Activated CD8-positive, alpha-beta memory T cell treated with anti-CD3 and anti-CD28 coated beads, Interleukin-2, amount 10 ng/mL, durations not matched to agents 7 days and 5 days (primary cell): ENCODE measurements around the gene KRT75. TPM values are rescaled to one million over a fixed set of nuclear protein-coding genes. Genes with fewer than 3 reads are reported as not detected.

Experiments
- ATAC-seq: fragments of 150-1000 bp; cut with Tn5 transposase; one replicate; pipeline ENCODE4 v1.10.0; 2021; ENCODE audit warnings: moderate library complexity
- CTCF ChIA-PET: fragments of 350-600 bp; sonication (Branson Sonifier 250); formaldehyde crosslinking; loops from one replicate; lab custom pipeline; 2021; ENCODE audit warnings: antibody characterized with exemption; lab: Charles Lee
- DNase-seq: peaks from one replicate; pipeline ENCODE4 v3.0.0-alpha.2; 2020
- H3K27ac Mint-ChIP-seq: one replicate; pipeline ENCODE4 v1.8.0; 2021; ENCODE audit warnings: mild to moderate bottlenecking, mixed read lengths
- H3K27me3 Mint-ChIP-seq: one replicate; pipeline ENCODE4 v1.8.0; 2021; ENCODE audit warnings: mixed read lengths
- H3K36me3 Mint-ChIP-seq: one replicate; pipeline ENCODE4 v1.8.0; 2021; ENCODE audit warnings: mild to moderate bottlenecking, mixed read lengths
- H3K4me1 Mint-ChIP-seq: one replicate; pipeline ENCODE4 v1.8.0; 2021; ENCODE audit warnings: mixed read lengths
- H3K4me3 Mint-ChIP-seq: one replicate; pipeline ENCODE4 v1.8.0; 2021; ENCODE audit warnings: mild to moderate bottlenecking, moderate library complexity, mixed read lengths
- H3K9me3 Mint-ChIP-seq: one replicate; pipeline ENCODE4 v1.8.0; 2022; ENCODE audit warnings: low read depth, mixed read lengths
- total RNA-seq, 2 experiments: library from RNA; stranded (reverse); gene quantifications; one replicate each; pipeline ENCODE4 v1.2.3, GENCODE V29; 2021

The KRT75 gene
- total RNA-seq, 2 experiments from 2014 or later: not detected

DNA sequence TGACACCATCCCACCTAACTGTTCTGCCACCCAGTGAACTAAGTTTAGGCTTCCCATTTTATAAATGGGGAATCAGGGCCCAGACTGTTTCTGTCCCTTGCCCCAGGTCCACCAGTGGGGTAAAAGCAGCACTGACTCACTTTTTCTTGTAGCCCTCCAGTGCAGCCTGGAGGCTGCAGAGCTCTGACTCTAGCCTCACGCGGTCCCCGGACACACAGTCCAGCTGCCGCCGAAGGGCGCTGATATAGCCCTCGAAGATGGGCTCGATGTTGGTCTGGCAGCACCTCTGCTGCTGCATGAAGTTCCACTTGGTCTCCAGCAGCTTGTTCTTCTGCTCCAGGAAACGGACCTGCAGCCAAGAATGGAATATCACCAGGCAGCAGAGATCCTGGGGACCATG, 30.6 kb downstream of the KRT75 start:
- Mint-ChIP-seq H3K27ac (no peak overlapping the region), H3K4me1 (no peaks in the 10 kb centered on the region), H3K4me3 (no peak overlapping the region), H3K9me3 (no peaks in the 10 kb centered on the region), H3K36me3 (no peaks in the 10 kb centered on the region), H3K27me3 (peaks cover 2% of the 10 kb centered on the region)
- ATAC-seq: no peak
- CTCF ChIA-PET: no interaction called here
- no peak for DNase-seq

GRCh38 chr12:52402873-52403540, 31.2 kb downstream of the KRT75 start:
- CTCF ChIA-PET: no interaction called here
- Mint-ChIP-seq H3K9me3 (no peaks in the 10 kb centered on the region), H3K27me3 (peaks cover 2% of the 10 kb centered on the region), H3K4me3 (no peak overlapping the region), H3K4me1 (no peaks in the 10 kb centered on the region), H3K27ac (no peak overlapping the region), H3K36me3 (no peaks in the 10 kb centered on the region)
- ATAC-seq (no peak), DNase-seq (no peak)

DNA sequence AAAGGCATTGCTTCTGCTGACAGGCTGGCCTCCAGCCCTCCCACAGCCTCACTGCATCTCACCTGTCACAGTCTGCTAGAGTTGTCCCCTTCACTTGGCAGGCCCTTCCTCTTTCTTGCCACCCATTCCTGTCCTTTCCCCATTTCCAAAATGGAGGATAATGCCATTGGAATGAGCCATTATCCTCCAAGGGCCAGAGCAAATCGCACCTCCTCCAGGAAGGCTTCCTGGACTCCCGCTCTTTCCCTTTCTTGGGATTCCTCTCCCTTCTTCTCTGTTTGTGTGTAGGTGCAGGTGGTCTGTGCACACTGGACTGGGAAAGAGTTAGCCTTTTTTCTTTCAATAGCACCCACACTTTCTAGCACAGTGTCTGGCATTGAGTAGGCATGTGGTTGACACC, 31.8 kb downstream of the KRT75 start:
- H3K4me1 Mint-ChIP-seq: no peaks in the 10 kb centered on the region
- no peak overlapping the region for H3K27ac Mint-ChIP-seq
- DNase-seq (no peak), ATAC-seq (no peak)
- no peaks in the 10 kb centered on the region for H3K9me3 Mint-ChIP-seq
- no peak overlapping the region for H3K4me3 Mint-ChIP-seq
- no peaks in the 10 kb centered on the region for H3K36me3 Mint-ChIP-seq
- H3K27me3 Mint-ChIP-seq: peaks cover 5% of the 10 kb centered on the region
- CTCF ChIA-PET: no interaction called here

- ATAC-seq (no peak), DNase-seq (no peak)
- Mint-ChIP-seq H3K4me3 (no peak overlapping the region), H3K27me3 (peaks cover 9% of the 10 kb centered on the region), H3K27ac (no peak overlapping the region), H3K36me3 (no peaks in the 10 kb centered on the region), H3K9me3 (no peaks in the 10 kb centered on the region), H3K4me1 (no peaks in the 10 kb centered on the region)
- CTCF ChIA-PET: interaction anchor here (1.2 kb wide), 1 partner anchor 123 kb away, joined by 3 read pairs; no protein-coding TSS in a partner anchor
Observed at GRCh38 chr12:52401926-52402325, 32.2 kb downstream of the KRT75 start.

DNA sequence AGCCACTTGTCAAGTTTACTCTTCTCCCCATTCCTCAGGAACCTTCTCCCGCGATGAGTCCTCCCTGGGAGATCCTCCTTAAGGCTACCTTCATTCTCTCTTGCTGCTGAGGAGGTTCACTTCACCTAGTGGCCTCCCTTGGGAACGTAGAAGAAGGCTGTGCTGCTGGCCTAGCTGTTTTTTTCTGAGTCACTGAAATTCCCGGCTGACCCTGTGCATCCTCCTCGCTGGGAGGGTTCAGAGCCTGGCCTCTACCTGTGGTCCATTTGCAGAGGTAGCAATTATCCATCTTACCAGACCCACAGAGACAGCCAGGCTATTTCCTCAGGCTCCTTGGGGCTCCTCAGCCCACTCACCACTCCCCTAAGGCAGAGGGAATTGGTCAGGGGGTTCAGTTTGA, 32.6 kb downstream of the KRT75 start:
- ATAC-seq: no peak
- CTCF ChIA-PET: interaction anchor here (1.1 to 1.2 kb wide), 2 partner anchors 21 to 122 kb away, joined by 3 read pairs; no protein-coding TSS in a partner anchor

DNA sequence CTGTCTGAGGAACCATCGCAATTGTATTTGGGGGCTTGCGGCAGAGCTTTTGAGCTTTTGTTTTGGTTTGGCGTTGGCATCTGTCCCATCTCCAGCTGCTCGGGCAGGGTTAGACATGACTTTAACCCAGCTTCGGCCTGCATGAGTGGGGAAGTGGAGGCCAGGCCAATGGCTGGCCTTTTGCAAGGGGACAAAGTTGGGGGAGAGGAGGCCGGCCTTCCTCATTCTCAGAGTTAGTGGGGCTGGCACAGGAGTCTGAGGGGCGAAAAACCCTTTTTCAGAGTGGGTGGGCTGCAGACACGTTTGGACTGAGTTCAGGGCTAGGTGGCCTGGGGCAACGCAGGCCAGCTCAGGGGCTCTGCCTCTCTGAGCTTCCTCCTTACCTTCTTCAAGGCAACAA, 33.3 kb downstream of the KRT75 start:
- no peaks in the 10 kb centered on the region for H3K4me1 Mint-ChIP-seq
- H3K27ac Mint-ChIP-seq: no peak overlapping the region
- ATAC-seq (no peak), DNase-seq (no peak)
- peaks cover 11% of the 10 kb centered on the region for H3K27me3 Mint-ChIP-seq
- CTCF ChIA-PET: interaction anchor here (1.1 to 1.2 kb wide), 2 partner anchors 21 to 122 kb away, joined by 3 read pairs; no protein-coding TSS in a partner anchor
- H3K9me3 Mint-ChIP-seq: no peaks in the 10 kb centered on the region
- H3K4me3 Mint-ChIP-seq: no peak overlapping the region
- H3K36me3 Mint-ChIP-seq: no peaks in the 10 kb centered on the region

More for the DNA sequence above, 32.6 kb downstream of the KRT75 start:
- no peaks in the 10 kb centered on the region for H3K36me3 Mint-ChIP-seq
- no peak overlapping the region for H3K4me3 Mint-ChIP-seq
- H3K27me3 Mint-ChIP-seq: peaks cover 11% of the 10 kb centered on the region
- H3K9me3 Mint-ChIP-seq: no peaks in the 10 kb centered on the region
- no peaks in the 10 kb centered on the region for H3K4me1 Mint-ChIP-seq
- no peak overlapping the region for H3K27ac Mint-ChIP-seq
- DNase-seq: no peak

GRCh38 chr12:52399756-52400155, 34.4 kb downstream of the KRT75 start:
- no peak overlapping the region for H3K4me3 Mint-ChIP-seq
- CTCF ChIA-PET: interaction anchor here (0.7 kb wide), 1 partner anchor 486 kb away, joined by 3 read pairs; no protein-coding TSS in a partner anchor
- peaks cover 11% of the 10 kb centered on the region for H3K27me3 Mint-ChIP-seq
- no peak for ATAC-seq
- H3K36me3 Mint-ChIP-seq: no peaks in the 10 kb centered on the region
- H3K27ac Mint-ChIP-seq: no peak overlapping the region
- no peaks in the 10 kb centered on the region for H3K9me3 Mint-ChIP-seq
- H3K4me1 Mint-ChIP-seq: no peaks in the 10 kb centered on the region
- no peak for DNase-seq

DNA sequence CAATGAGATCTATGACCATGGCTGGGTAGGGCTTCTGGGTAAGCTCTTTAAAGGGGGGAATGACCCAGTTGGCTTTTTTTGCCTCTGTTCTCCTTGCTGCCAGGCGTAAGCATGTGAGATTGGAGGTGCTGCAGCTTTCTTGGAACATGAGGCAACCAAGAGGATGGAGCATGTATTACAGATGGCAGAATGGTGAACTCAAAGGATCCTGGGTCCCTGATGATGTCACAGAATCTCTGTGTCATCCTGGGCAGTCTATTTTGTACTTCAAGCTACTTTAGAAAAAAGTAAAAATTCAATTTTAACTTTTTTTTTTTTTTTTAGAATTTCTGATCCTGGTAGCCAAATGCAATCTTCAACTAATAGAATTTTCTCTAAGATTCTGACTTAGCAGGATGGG, 36.0 kb downstream of the KRT75 start:
- DNase-seq (no peak), ATAC-seq (no peak)
- H3K4me3 Mint-ChIP-seq: no peak overlapping the region
- no peak overlapping the region for H3K27ac Mint-ChIP-seq
- no peaks in the 10 kb centered on the region for H3K9me3 Mint-ChIP-seq
- H3K27me3 Mint-ChIP-seq: peaks cover 14% of the 10 kb centered on the region
- CTCF ChIA-PET: interaction anchor here (0.8 to 1.0 kb wide), 2 partner anchors 18 to 481 kb away, joined by 3 to 4 read pairs; no protein-coding TSS in a partner anchor
- H3K4me1 Mint-ChIP-seq: no peaks in the 10 kb centered on the region
- H3K36me3 Mint-ChIP-seq: no peaks in the 10 kb centered on the region

DNA sequence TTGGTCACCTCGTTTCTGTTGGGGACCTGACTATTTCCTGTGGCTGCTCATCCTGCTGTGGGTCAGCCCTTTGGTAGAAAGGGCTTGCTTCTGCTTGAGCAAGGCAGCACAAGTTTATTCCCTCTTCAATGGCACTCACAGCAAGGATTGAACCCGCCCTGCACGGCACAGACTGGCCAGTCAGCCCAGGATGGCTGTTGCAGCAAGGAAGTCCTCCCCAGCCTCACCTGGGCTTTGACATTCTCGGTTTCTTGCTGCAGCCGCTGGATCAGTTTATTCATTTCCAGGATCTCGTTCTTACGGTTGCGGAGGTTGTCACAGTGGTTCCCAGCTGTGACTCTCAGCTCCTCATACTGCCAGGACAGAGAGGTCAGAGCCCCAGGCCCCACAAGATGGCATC, 37.5 kb downstream of the KRT75 start:
- H3K27ac Mint-ChIP-seq: no peak overlapping the region
- no peak overlapping the region for H3K4me3 Mint-ChIP-seq
- H3K27me3 Mint-ChIP-seq: peaks cover 15% of the 10 kb centered on the region
- DNase-seq: no peak
- no peaks in the 10 kb centered on the region for H3K9me3 Mint-ChIP-seq
- no peaks in the 10 kb centered on the region for H3K4me1 Mint-ChIP-seq
- CTCF ChIA-PET: interaction anchor here (1.0 to 1.7 kb wide), 3 partner anchors 15 to 170 kb away, joined by 3 to 5 read pairs (median 4); no protein-coding TSS in a partner anchor
- H3K36me3 Mint-ChIP-seq: no peaks in the 10 kb centered on the region
- ATAC-seq: no peak

- Mint-ChIP-seq H3K27ac (no peak overlapping the region), H3K27me3 (peaks cover 15% of the 10 kb centered on the region), H3K4me1 (no peaks in the 10 kb centered on the region), H3K4me3 (no peak overlapping the region), H3K9me3 (no peaks in the 10 kb centered on the region), H3K36me3 (no peaks in the 10 kb centered on the region)
- CTCF ChIA-PET: interaction anchor here (0.8 to 1.7 kb wide), 5 partner anchors 10 to 184 kb away, joined by 3 to 6 read pairs (median 4); partner anchors contain the start of gene KRT84
- no peak for ATAC-seq
- no peak for DNase-seq
Observed at GRCh38 chr12:52395761-52396434, 38.3 kb downstream of the KRT75 start.

DNA sequence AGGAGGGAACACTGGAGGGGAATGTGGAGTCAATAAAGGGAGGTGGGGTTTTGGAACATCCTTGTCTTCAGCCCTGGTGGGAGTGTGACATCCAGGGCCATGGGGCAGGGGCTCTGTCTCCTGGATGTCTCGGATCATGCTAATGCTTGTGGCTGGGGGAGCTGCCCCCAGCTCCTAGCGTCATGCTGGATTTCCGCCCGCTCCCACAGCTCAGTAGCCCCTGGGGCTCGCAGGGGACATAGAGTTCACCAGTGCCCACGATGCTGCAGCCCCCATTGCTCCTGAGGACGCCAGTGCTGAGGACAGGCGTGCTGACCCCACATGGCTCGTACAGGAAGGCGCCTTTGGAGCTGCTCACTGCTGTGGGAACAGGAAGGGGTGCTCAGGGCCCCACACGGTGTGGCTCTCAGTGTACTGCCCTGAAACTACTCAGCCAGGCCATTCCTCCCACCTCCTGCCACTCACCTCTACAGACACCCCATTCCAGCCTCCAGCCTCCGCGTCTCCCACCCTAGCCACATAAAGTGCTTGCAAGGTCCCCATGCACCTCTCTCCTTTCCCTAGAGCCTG, 39.2 kb downstream of the KRT75 start:
- H3K9me3 Mint-ChIP-seq: no peaks in the 10 kb centered on the region
- no peak overlapping the region for H3K27ac Mint-ChIP-seq
- H3K27me3 Mint-ChIP-seq: peaks cover 15% of the 10 kb centered on the region
- CTCF ChIA-PET: interaction anchor here (0.9 to 1.7 kb wide), 3 partner anchors 9 to 21 kb away, joined by 3 to 6 read pairs (median 5); partner anchors contain the start of gene KRT84
- no peak overlapping the region for H3K4me3 Mint-ChIP-seq
- no peaks in the 10 kb centered on the region for H3K36me3 Mint-ChIP-seq
- H3K4me1 Mint-ChIP-seq: no peaks in the 10 kb centered on the region
- DNase-seq (no peak), ATAC-seq (no peak)

GRCh38 chr12:52392465-52393007, 41.6 kb downstream of the KRT75 start:
- Mint-ChIP-seq H3K36me3 (no peaks in the 10 kb centered on the region), H3K27me3 (peaks cover 18% of the 10 kb centered on the region), H3K4me3 (no peak overlapping the region), H3K4me1 (no peaks in the 10 kb centered on the region), H3K27ac (no peak overlapping the region), H3K9me3 (no peaks in the 10 kb centered on the region)
- CTCF ChIA-PET: interaction anchor here (1.3 kb wide), 1 partner anchor 487 kb away, joined by 5 read pairs; no protein-coding TSS in a partner anchor
- no peak for DNase-seq
- ATAC-seq: no peak

DNA sequence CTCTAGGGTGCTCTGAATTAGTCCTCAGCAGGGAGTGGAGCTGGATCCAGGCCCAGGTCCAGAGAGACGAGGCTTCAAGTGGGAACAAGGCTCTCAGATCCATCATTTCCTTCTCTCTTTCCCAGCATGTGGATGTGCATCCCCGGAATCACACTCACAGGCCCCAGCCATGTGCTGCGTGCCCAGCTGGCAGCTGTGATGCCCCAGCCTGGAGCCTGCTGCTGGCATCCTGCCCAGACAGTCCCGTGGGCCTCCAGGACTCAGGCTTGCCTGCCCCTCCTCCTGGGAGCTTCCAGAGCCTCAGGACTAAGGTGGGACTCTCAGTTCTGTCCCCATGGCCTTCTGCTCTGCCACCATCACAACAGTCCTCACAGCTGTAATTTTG, 42.6 kb downstream of the KRT75 start:
- ATAC-seq (no peak), DNase-seq (no peak)
- CTCF ChIA-PET: no interaction called here
- Mint-ChIP-seq H3K4me1 (no peaks in the 10 kb centered on the region), H3K27me3 (peaks cover 10% of the 10 kb centered on the region), H3K36me3 (no peaks in the 10 kb centered on the region), H3K4me3 (no peak overlapping the region), H3K27ac (no peak overlapping the region), H3K9me3 (no peaks in the 10 kb centered on the region)
